ENCODE results near the gene FHAD1. TPM values are rescaled to one million over a fixed set of nuclear protein-coding genes. Genes with fewer than 3 reads are reported as not detected.

The FHAD1 gene
- total RNA-seq, 6 experiments from 2014 or later, result 0.06 to 0.53 (median 0.12) TPM; not detected in 3

DNA sequence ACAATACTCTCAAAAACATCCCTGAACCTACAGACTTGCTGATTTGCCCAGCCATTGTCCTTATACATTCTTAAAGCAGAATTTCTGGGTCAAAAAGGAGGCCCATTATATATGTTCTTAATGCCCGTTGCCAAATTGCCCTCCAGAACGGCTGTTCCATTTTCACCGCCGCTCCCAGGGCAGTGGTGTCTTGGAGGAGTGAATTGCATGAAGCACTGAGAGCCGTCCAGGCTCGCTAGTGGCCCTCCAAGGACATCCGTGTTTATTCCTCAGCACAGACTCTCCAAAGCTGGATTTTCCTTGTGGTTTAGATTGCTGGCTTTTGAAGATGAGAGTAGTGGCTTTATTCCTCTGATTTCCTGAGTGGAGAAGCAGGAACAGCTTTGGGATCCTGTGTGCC, 68.8 kb downstream of the FHAD1 start:
- Histone ChIP-seq H3K27me3 (no peaks in the 10 kb centered on the region), H3K4me1 (no peaks in the 10 kb centered on the region), H3K4me3 (no peak overlapping the region), H3K9me3 (no peaks in the 10 kb centered on the region), H3K27ac (no peak overlapping the region), H3K36me3 (no peaks in the 10 kb centered on the region)
- no peak for ATAC-seq
- no peak for DNase-seq
- no peak for TF ChIP-seq POLR2A (IDR thresholded peaks at IDR 0.05)
- TF ChIP-seq CTCF (IDR thresholded peaks at IDR 0.05), result no peak
- 76% methylated on average over 7 of the region's 7 CpGs for WGBS (ENCODE audit: insufficient coverage, low coverage, low lambda C conversion rate, missing lambda C conversion rate)
- intact Hi-C loops (cut with DNase I), result no loop called here

DNA sequence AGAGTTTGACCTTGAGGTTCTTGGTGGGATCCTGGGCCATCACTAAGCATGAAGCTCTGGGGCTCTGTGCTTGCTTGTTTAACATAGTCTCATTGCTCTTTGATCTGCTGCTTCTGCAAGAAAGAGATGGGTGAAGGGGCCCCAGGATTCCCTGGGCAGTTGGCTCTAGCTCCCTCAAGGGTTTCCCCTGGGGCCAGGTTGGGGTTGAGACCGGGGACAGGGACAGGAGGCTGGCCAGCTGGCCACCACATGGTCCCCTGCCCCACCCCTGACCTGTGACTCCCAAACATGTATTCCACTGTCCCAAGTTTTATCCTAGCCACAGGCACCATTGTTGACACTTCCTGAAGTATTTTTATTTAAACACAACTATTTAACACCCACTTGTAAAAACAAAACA, 69.5 kb downstream of the FHAD1 start:
- intact Hi-C loops (cut with DNase I), result no loop called here

DNA sequence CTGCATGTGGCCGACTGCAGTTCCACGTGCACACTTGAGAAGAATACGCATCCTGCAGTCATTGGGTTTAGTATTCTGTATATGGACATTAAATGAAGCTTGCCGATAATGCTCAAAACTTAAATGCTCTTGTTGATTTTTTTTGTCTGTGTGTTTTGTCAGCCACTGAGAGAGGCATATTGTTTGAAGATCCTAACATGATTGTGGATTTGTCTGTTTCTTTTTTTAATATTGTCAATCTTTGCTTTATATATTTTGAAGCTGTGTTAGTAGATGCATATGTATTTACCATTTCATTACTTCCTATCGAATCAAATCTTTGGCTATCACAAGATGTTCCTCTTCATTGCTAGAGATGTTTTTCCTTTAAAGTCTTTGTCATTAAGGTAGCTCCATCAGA, 73.2 kb downstream of the FHAD1 start:
- 88% methylated on average over 5 of the region's 5 CpGs for WGBS (ENCODE audit: insufficient coverage, low coverage, low lambda C conversion rate, missing lambda C conversion rate)
- Histone ChIP-seq H3K36me3 (no peaks in the 10 kb centered on the region), H3K4me3 (no peak overlapping the region), H3K9me3 (no peaks in the 10 kb centered on the region), H3K27me3 (no peaks in the 10 kb centered on the region), H3K27ac (no peak overlapping the region), H3K4me1 (peaks cover 0 to 5% (median 0%) of the 10 kb centered on the region in 4 donors)
- intact Hi-C loops (cut with DNase I), result no loop called here
- TF ChIP-seq POLR2A (IDR thresholded peaks at IDR 0.05) (no peak), CTCF (IDR thresholded peaks at IDR 0.05) (no peak)
- ATAC-seq (no peak), DNase-seq (no peak)

More for the DNA sequence above, 69.5 kb downstream of the FHAD1 start:
- Histone ChIP-seq H3K27ac (no peak overlapping the region), H3K4me3 (no peak overlapping the region), H3K36me3 (no peaks in the 10 kb centered on the region), H3K27me3 (no peaks in the 10 kb centered on the region), H3K4me1 (no peaks in the 10 kb centered on the region), H3K9me3 (no peaks in the 10 kb centered on the region)
- no peak for DNase-seq
- WGBS (ENCODE audit: insufficient coverage, low coverage, low lambda C conversion rate, missing lambda C conversion rate), result 0% methylated on average over 1 of the region's 1 CpG
- no peak for TF ChIP-seq POLR2A (IDR thresholded peaks at IDR 0.05)
- TF ChIP-seq CTCF (IDR thresholded peaks at IDR 0.05), result no peak
- ATAC-seq, result no peak

- Histone ChIP-seq H3K4me1 (peaks cover 0 to 5% (median 0%) of the 10 kb centered on the region in 4 donors), H3K4me3 (no peak overlapping the region), H3K27me3 (no peaks in the 10 kb centered on the region), H3K36me3 (no peaks in the 10 kb centered on the region), H3K27ac (no peak overlapping the region), H3K9me3 (no peaks in the 10 kb centered on the region)
- intact Hi-C loops (cut with DNase I), result no loop called here
- DNase-seq (no peak), ATAC-seq (no peak)
- TF ChIP-seq CTCF (IDR thresholded peaks at IDR 0.05) (no peak), POLR2A (IDR thresholded peaks at IDR 0.05) (no peak)
- 59% methylated on average over 2 of the region's 2 CpGs for WGBS (ENCODE audit: insufficient coverage, low coverage, low lambda C conversion rate, missing lambda C conversion rate)
Measured at GRCh38 chr1:15321601-15322000, 74.6 kb downstream of the FHAD1 start.

Measured in right lobe of liver (tissue), 6 donors.